GM21526 (cell line): Measurements from ENCODE around the gene PALLD.
"Not testable (repeated sequence)": the region's sequence is repeated elsewhere in the genome, so short reads cannot be mapped to it uniquely, and the experiment has no call there.

Experiments used
- ATAC-seq: cut with Tn5 transposase; IDR thresholded peaks from one replicate; pipeline ENCODE4 v1.9.1; 2021; ENCODE audit warnings: moderate library complexity; ENCODE audit not compliant: unreplicated experiment, low FRiP score

PALLD gene

DNA sequence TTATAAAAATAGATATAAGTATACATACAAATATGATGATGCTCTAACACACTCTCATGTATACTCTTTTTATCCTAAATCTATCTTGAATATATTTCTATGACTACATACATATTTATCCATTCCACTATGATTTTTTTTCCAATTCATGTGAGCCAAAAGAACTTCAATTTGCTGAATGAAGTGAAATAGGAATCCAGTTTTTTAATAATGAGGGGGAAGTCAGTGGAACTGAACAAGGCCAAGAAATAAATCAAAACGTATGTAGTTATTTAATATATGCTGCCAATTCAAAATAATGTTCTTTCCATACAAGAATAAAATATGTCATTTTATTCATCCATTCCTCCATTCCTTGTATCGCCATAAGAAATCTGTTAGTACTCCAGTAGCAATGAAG, 6.1 kb upstream of the PALLD start:
- no peak for ATAC-seq

DNA sequence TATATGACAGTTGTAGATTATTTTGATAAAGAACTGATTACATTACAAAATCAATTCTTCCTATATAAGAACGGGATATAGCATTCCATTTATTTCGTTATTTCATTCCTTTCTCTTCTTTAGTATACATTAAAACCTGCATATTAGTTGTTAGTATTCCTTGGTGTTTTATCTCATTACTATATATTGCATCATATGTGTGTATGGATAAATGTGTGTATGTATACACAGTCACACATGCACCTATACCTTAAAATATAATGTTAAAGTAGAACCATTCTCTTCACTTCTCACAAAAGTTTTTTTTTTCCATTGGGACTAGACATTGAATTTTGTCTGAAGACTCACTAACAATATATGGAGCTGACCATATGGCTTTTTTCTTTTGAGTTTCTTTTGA, 5.3 kb upstream of the PALLD start:
- ATAC-seq = no peak

DNA sequence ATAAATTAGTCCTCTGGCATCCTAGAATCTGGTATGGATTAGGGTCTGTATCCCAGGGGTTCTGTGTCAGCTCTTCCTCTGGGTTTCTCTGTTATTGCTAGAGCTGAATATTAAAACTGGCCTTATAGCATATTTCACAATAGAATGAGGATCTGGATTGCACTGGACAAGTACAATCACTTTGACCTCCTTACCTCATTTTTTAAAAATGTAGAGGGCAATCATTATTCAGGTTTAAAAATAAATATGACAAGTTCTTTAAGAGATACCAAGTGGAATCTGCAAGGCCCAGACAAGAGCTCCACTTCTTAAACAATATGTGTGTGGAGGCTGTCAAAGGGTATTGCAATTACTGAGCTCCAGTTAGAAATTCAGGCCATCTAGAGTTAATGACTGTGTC, 1.4 kb downstream of the PALLD start:
- no peak for ATAC-seq

DNA sequence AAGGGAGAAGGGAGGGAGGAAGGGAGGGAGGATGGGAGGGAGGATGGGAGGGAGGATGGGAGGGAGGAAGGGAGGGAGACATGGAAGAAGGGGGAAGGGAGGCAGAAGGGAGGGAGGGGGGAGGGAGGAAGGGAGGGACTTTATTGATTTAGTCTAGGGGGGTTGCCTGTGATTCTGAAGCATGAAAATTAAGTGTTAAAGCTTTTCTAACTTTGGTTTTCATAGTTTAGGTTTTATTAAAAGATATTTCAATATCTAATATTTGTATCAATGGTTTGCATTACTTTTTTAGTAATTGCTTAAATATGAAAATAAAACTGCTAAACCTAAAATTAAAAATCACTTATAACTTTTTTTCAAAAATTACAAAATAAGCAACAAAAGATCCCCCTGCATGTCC, 2.4 kb downstream of the PALLD start:
- ATAC-seq = no peak

DNA sequence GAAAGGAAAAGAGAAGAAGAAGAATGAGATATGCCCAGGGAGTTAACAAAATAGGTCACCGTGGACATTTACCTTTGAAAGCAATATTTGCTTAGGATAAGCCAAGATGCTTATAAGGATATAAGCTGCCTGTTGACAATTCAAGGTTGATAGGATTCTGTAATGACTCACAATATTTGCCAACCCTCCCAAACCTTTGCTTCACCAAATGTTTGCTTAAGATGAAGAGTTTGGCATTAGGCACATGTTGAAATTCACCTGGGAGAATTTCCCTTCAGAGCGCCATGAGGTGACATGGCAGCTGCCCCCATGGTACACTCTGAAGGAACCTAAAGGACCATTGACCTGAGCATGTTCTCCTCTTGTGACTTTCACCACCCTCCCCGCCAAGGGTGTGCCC, 4.6 kb downstream of the PALLD start:
- no peak for ATAC-seq

DNA sequence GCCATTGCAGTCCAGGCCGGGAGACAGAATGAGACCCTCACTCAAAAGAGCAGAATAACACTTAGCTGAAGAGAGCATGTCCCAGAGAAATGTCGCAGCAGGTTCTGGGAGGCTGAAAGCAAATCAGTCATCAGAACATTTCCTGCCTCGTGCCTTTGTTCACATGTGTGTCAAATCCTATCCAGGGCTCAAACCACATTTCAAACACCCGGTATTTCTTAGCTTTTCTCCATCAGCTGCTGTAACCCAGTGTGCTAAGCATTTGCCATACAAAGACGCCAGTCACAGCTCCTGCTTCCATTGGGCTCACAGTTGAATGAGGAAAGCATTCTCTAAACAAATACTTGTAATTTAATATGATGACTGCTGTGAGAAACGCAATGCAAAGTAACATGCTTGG, 6.0 kb downstream of the PALLD start:
- ATAC-seq = no peak

DNA sequence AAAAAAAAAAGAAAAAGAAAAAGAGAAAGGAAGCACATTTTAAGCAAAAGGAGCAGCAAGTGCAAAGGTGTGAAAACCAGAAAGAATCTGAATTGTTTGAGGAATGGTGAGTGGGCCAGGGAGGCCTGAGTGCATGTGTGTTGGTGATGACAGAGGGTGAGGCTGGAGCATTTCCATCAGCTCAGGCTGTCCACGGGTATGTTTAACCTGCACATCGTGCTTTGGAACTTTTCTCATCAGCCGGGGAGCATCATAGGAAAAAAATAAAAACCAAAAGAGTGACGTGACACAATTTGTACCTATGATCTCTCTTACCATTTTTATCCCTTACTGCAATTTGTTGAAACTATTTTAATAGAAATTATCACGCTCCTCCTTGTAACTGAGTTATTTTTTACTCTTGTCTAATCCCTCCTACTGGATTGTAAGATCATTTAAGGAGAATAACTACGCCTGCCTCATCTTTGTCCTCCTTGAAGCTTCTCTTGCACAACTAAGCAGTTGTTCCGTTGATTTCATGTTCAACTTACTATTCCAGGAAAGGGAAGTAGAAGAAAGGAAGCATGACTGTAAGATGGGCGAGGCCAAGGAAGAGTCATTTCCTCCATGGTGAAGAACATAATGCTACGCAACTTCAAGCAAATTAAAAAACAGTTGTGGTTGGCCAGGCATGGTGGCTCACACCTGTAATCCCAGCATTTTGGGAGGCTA, 7.0 kb downstream of the PALLD start:
- ATAC-seq = no peak

DNA sequence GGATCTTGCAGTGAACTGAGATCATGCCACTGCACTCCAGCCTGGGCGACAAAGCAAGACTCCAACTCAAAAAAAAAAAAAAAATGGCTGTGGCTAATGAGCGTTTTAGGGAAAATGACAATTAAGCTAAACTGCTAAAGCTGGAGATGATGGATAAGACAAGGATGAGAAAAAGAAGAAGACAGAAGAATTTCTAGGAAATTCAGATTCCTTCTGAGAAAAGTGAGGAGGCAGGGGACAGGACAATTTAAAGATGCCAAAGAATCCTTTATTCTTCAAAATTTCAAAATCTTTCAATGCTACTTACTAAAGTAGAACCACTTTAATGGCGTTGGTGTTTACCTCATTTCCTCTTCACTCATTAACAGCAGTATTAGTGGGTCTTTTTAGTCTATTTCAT, 7.7 kb downstream of the PALLD start:
- no peak for ATAC-seq

DNA sequence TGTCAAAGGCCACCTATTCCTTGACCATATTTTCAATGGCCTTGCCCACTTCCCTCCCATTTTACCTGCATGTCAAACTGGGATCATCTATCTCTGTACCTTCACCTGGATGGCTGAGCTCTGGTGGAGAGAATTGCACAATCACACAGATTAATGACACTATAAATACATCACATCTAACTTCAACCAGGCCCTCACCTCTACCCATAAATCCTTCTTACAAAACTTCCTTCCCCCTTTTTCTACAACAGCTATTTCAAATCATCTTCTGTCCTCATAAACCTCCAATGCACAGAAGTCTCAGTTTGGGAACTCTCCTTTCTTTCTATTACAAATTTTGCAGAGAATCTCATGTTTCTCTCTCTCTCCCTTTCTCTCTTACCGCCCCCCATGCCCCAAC, 9.2 kb downstream of the PALLD start:
- ATAC-seq = no peak

DNA sequence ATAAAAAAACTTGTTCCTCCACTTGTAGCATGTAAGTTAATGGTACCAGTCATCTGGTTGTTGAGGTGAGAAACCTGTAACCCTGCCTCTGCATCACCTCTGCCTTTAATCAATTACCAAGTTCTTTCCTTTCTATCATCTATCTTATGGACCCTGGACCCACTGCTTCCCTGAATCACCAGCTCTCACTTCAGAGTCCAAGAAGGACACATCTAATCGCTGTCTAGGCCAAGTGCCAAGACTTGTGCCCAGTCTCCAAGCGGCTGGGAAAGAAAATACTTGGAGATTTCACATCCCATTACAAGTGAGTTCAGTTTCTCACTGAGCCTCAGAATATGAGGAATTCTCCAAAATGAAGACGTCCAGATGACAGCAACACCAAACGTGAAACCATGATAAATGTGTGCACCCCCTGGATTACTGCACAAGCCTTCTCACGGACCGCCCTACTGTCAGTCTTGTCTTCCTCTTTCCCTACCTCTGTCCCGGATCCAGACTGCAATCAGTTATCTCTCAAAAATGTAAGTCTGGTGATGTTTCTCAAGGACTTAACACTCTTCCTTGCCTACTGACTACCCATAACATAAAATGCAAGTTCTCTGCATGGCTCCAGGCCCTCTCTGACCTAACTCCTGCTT, 10.4 kb downstream of the PALLD start:
- ATAC-seq = no peak

DNA sequence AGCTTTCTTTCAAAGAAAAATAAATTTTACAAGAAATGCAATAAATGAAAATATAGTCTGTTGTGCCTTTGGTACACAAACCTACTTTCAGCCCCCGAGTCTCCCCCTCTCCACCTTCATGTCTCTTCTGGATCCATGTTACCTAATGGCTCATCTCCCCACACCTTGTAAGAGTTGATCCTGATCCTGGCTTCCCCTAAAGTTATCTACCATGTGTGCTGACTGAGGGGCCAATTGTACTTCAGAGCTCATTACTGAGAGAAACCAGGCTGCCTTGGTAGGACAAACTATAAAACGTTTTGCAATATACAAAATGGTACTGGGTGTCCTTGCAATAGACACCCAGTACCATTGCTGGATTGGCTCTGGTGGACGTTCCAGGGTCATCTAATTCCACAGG, 11.8 kb downstream of the PALLD start:
- no peak for ATAC-seq

DNA sequence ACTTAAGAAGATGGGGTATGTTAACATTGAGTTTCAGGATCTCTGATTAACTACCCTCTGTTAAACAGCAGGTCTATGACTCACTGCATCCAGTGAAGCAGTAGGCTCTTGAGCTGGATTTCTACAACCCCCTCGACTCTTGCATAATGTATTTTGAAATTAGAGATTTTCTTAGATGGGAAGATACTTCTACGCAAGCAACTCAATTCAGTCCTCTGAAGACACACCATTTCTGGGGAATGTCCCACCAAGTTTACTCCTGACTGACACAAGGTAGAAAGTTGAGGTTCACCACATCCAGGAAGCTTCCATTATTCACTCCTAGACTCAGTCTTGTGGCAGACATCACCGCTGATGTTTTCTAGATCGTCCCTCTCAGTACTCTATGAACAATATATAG, 12.9 kb downstream of the PALLD start:
- ATAC-seq = no peak

DNA sequence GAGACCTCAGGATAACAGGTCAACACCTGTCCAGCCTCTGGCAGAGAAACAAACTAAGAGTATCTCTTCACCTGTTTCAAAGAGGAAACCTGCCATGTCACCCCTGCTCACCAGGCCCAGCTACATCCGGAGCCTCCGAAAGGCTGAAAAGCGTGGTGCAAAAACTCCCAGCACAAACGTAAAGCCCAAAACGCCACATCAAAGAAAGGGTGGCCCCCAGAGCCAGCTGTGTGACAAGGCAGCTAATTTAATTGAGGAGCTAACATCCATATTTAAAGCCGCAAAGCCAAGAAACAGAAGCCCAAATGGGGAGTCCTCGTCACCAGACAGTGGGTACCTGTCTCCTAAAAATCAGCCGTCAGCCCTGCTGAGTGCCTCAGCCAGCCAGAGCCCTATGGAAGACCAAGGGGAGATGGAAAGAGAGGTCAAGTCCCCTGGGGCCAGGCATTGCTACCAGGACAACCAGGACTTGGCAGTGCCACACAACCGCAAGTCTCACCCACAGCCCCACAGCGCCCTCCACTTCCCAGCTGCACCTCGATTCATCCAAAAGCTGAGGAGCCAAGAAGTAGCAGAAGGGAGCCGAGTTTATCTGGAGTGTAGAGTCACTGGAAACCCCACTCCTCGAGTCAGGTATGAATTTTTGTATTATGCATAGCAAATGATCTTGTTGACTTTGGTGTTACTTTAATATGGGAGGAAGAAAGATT, 15.1 kb downstream of the PALLD start:
- no peak for ATAC-seq

DNA sequence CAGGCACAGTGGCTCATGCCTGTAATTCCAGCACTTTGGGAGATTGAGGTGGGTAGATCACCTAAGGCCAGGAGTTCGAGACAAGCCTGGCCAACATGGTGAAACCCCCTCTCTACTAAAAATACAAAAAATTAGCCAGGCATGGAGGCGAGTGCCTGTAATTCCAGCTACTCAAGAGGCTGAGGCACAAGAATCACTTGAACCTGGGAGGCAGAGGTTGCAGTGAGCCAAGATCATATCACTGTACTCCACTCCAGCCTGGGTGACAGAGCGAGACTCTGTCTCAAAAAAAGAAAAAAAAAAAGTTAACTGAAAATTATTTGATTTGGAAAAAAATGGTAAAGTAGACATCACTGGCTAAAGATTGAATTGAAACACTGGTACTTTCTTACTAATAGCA, 17.0 kb downstream of the PALLD start:
- not testable (repeated sequence) for ATAC-seq

DNA sequence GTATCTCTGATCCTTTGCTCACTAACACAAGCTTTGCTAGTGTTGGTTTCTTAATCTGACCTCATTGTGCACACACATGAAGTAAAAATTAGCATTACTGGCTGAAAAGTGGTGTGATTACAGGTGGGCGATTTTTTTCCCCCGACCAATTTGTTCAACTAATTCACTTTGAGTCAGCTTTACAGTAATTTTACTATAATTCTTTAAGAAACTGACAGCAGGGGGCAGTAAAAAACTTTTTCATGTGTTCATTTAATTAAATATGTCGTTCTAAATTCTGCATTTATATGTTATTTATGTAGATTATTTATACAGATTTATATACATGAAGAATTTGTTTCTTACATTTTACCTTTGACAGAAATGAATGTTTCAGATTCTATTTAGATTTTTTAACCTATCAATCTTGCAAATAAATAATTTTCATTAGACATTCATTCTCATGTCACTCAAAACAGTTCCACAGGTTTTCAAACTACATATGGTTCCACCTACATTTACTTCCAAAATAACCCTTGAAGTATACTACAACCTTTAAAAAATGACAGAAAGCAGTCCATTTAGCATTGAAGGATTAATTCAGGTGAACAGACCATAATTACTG, 17.5 kb downstream of the PALLD start:
- no peak for ATAC-seq

DNA sequence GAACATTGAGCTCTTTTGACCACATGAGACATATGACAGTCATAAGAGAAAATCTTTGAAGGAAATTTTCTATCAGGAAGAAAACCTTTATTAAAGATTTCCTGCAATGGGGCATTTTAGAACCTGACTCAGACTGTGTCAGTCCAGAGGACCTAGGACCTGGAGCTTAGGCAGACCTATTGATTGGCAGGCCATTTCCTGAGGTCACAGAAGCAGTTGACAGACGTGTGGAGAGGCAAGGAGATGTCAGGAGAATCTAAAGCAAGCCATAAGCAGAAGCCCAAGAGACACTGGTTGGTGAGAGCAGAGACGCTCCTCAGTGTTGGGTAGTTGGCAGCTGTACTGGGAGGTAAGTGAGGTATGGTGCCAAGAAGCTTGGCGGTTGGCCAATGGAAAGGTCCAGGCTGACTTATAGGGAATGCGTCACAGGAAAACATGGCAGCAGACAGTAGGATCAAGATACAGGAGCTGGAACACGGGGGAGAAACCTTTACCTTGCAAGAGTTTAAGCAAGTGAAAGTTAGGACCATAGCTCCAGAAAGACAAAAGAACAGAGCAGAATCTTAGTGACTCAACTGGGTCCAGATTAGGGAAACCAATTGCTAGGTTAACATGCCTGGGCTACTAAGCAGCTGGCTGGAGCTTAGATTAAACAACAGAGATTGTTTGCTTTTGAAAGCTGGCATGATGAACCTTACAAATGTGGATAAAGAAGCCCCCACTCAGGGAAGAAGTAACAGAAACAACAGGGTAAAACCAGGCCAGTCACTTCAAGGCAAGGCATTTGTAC, 18.6 kb downstream of the PALLD start:
- ATAC-seq = no peak

DNA sequence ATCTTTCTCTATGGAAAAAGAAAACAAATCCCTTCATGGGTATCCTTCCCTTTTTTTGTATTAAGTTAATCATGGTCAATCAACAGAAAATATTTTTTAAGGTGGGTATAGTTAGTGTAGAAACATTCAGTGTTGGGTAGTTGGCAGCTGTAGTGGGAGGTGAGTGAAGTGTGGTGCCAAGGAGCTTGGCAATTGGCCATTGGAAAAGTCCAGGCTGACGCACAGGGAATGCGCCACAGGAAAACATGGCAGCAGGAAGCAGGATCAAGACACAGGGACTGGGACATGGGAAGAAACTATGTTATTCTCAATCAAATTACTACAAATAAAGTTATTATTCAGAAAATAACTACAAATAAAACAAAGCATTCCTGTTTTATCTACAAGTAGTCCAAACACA, 20.0 kb downstream of the PALLD start:
- ATAC-seq = no peak

DNA sequence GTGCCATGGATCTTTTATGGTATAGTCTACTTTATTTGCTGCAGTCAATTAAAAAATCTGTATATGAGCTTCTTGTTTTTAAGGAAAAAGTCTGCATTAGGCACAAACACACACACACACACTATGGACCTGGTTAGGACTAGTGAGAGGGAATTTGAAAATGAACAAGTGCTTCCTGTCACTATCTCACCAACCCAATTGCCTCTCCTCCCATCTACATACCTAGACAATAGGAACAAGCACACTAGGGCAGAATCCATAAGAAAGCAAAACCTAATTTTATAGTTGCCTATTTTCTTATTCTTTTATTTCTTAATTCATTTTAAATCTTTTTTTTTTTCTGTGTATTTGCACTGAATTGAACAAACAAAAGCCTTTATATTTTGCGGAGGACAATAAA, 22.7 kb downstream of the PALLD start:
- no peak for ATAC-seq

DNA sequence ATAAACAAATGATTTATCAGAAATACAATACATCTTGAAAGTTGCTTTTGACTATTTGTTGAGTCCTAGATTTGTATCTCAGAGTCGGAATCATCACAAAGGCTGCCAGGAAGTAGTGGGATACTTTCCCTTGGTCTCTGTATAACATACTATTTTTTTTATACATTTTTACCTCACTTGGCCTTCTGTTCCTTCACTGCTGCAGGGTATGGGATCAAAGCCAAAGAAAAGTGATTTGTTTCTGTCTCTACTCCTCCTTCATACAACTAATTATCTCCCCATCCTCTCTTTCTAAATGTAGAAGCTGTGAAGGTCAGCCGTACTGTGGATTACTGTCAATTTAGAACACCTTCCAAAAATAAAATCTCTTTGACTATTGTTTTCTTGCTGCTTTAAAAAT, 24.9 kb downstream of the PALLD start:
- ATAC-seq = no peak

DNA sequence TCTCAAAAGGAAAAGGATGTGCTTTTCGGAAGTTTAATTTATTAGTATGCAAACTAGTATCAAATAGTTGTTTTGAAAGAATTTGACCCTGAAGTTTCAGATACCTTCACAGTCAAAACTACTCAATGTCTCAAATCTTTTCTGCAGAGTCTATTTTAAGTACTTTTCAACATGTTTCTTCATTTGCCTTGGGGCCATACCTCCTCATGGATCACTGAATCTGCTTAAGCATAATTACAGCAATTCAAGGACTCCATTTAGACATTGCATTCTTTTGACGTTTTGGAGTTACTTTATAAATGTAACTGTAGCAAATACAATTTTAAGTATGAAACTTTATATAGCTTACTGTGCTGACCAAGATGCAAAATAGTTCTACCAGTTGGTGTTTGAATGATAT, 25.5 kb downstream of the PALLD start:
- no peak for ATAC-seq
